ENCODE measurements around the gene SRXN1.

Gene SRXN1

GRCh38 chr20:603116-603640, 49.8 kb downstream of the SRXN1 start:
- H3K4me3 ChIP-seq (ENCODE audit: extremely low read depth, insufficient read depth, low read length, poor library complexity, severe bottlenecking), result no peak overlapping the region
- 85% methylated on average over 6 to 8 of the region's 8 CpGs for WGBS, 2 experiments (ENCODE audit: insufficient coverage in 2 of 2)
- no peaks in the 10 kb centered on the region for H3K9me3 ChIP-seq (ENCODE audit: control insufficient read depth, low read length)
- peaks cover 20% of the 10 kb centered on the region for H3K4me1 ChIP-seq (ENCODE audit: control insufficient read depth, insufficient read depth, low read length, poor library complexity, severe bottlenecking)
- no peaks in the 10 kb centered on the region for H3K36me3 ChIP-seq (ENCODE audit: control insufficient read depth, insufficient read depth, low read length)
- no peak overlapping the region for H3K27ac ChIP-seq (ENCODE audit: low read depth, low read length, severe bottlenecking)

GRCh38 chr20:602111-602970, 50.7 kb downstream of the SRXN1 start:
- WGBS, 2 experiments (ENCODE audit: insufficient coverage in 2 of 2), result 90 to 95% methylated on average over 5 to 6 of the region's 8 CpGs

GRCh38 chr20:600736-601135, 52.3 kb downstream of the SRXN1 start:
- H3K4me1 ChIP-seq (ENCODE audit: control insufficient read depth, insufficient read depth, low read length, poor library complexity, severe bottlenecking), result peaks cover 18% of the 10 kb centered on the region
- no peak overlapping the region for H3K4me3 ChIP-seq (ENCODE audit: extremely low read depth, insufficient read depth, low read length, poor library complexity, severe bottlenecking)
- WGBS, 2 experiments (ENCODE audit: insufficient coverage in 2 of 2), result 83 to 90% methylated on average over 5 to 6 of the region's 6 CpGs
- no peak overlapping the region for H3K27ac ChIP-seq (ENCODE audit: low read depth, low read length, severe bottlenecking)
- H3K36me3 ChIP-seq (ENCODE audit: control insufficient read depth, insufficient read depth, low read length), result no peaks in the 10 kb centered on the region
- no peaks in the 10 kb centered on the region for H3K9me3 ChIP-seq (ENCODE audit: control insufficient read depth, low read length)

More at GRCh38 chr20:602111-602970, 50.7 kb downstream of the SRXN1 start:
- H3K27ac ChIP-seq (ENCODE audit: low read depth, low read length, severe bottlenecking), result no peak overlapping the region
- H3K36me3 ChIP-seq (ENCODE audit: control insufficient read depth, insufficient read depth, low read length), result no peaks in the 10 kb centered on the region
- H3K4me1 ChIP-seq (ENCODE audit: control insufficient read depth, insufficient read depth, low read length, poor library complexity, severe bottlenecking), result peaks cover 20% of the 10 kb centered on the region
- no peaks in the 10 kb centered on the region for H3K9me3 ChIP-seq (ENCODE audit: control insufficient read depth, low read length)
- no peak overlapping the region for H3K4me3 ChIP-seq (ENCODE audit: extremely low read depth, insufficient read depth, low read length, poor library complexity, severe bottlenecking)

GRCh38 chr20:600141-600540, 52.9 kb downstream of the SRXN1 start:
- no peaks in the 10 kb centered on the region for H3K36me3 ChIP-seq (ENCODE audit: control insufficient read depth, insufficient read depth, low read length)
- H3K4me3 ChIP-seq (ENCODE audit: extremely low read depth, insufficient read depth, low read length, poor library complexity, severe bottlenecking), result no peak overlapping the region
- WGBS, 2 experiments (ENCODE audit: insufficient coverage in 2 of 2), result 86 to 90% methylated on average over 2 of the region's 2 CpGs

GRCh38 chr20:598133-598850, 54.7 kb downstream of the SRXN1 start:
- no peak overlapping the region for H3K4me3 ChIP-seq (ENCODE audit: extremely low read depth, insufficient read depth, low read length, poor library complexity, severe bottlenecking)
- WGBS, 2 experiments (ENCODE audit: insufficient coverage in 2 of 2), result 77 to 81% methylated on average over 6 to 12 of the region's 13 CpGs
- no peaks in the 10 kb centered on the region for H3K9me3 ChIP-seq (ENCODE audit: control insufficient read depth, low read length)
- peaks cover 5% of the 10 kb centered on the region for H3K4me1 ChIP-seq (ENCODE audit: control insufficient read depth, insufficient read depth, low read length, poor library complexity, severe bottlenecking)
- no peaks in the 10 kb centered on the region for H3K36me3 ChIP-seq (ENCODE audit: control insufficient read depth, insufficient read depth, low read length)
- H3K27ac ChIP-seq (ENCODE audit: low read depth, low read length, severe bottlenecking), result no peak overlapping the region

More at GRCh38 chr20:600141-600540, 52.9 kb downstream of the SRXN1 start:
- peaks cover 13% of the 10 kb centered on the region for H3K4me1 ChIP-seq (ENCODE audit: control insufficient read depth, insufficient read depth, low read length, poor library complexity, severe bottlenecking)
- H3K9me3 ChIP-seq (ENCODE audit: control insufficient read depth, low read length), result no peaks in the 10 kb centered on the region
- H3K27ac ChIP-seq (ENCODE audit: low read depth, low read length, severe bottlenecking), result no peak overlapping the region

- no CpG with 5 or more reads among the region's 2 CpGs for WGBS, 2 experiments (ENCODE audit: insufficient coverage in 2 of 2)
- H3K4me3 ChIP-seq (ENCODE audit: extremely low read depth, insufficient read depth, low read length, poor library complexity, severe bottlenecking), result no peak overlapping the region
- no peaks in the 10 kb centered on the region for H3K9me3 ChIP-seq (ENCODE audit: control insufficient read depth, low read length)
- H3K36me3 ChIP-seq (ENCODE audit: control insufficient read depth, insufficient read depth, low read length), result no peaks in the 10 kb centered on the region
- no peak overlapping the region for H3K27ac ChIP-seq (ENCODE audit: low read depth, low read length, severe bottlenecking)
- peaks cover 5% of the 10 kb centered on the region for H3K4me1 ChIP-seq (ENCODE audit: control insufficient read depth, insufficient read depth, low read length, poor library complexity, severe bottlenecking)
Measured at GRCh38 chr20:597560-597959, 55.4 kb downstream of the SRXN1 start.
